H1 (cell line): ENCODE measurements around the gene RMP24.

ENCODE experiments used
- CTCF ChIA-PET: fragments of 300-600 bp; sonication (Branson Sonifier 250); formaldehyde crosslinking; loops from one replicate; lab custom pipeline; 2021; ENCODE audit not compliant: partially characterized antibody; lab: Charles Lee
- POLR2A ChIA-PET: fragments of 300-600 bp; sonication (Branson Sonifier 250); formaldehyde crosslinking; loops from one replicate; lab custom pipeline; 2021; ENCODE audit warnings: inconsistent platforms; ENCODE audit not compliant: partially characterized antibody; lab: Charles Lee
- DNase-seq, 2 experiments: peaks; one replicate each; pipeline versions ENCODE4 v3.0.0 to v3.0.0-alpha.2; 2010 to 2022; ENCODE audit warnings: low spot score in 2 of 2, low read depth in 1 of 2, mixed read lengths in 1 of 2
- FAIRE-seq: peaks from 2 replicates; lab custom pipeline; 2011; peaks lifted over from hg19 to GRCh38; lab: Jason Lieb, UNC
- H2AFZ ChIP-seq: 2 replicates; pipeline ENCODE4 v1.8.1; 2012; ENCODE audit warnings: low read length, inconsistent platforms
- H2AK5ac ChIP-seq: 2 replicates; pipeline ENCODE4 v1.6.1; 2013; ENCODE audit warnings: low read depth, low read length
- H2BK120ac ChIP-seq: replicated peaks from 2 replicates; pipeline ENCODE3; 2013; ENCODE audit warnings: low read depth, low read length, inconsistent platforms
- H2BK12ac ChIP-seq: 2 replicates; pipeline ENCODE4 v1.6.1; 2013; ENCODE audit warnings: low read depth, low read length
- H2BK15ac ChIP-seq: 2 replicates; pipeline ENCODE4 v1.6.1; 2013; ENCODE audit warnings: low read length
- H2BK20ac ChIP-seq: 2 replicates; pipeline ENCODE4 v1.6.1; 2013; ENCODE audit warnings: low read length
- H2BK5ac ChIP-seq: 2 replicates; pipeline ENCODE4 v1.6.1; 2013; ENCODE audit warnings: low read depth, low read length
- H3K14ac ChIP-seq: 2 replicates; pipeline ENCODE4 v1.6.1; 2013; ENCODE audit warnings: inconsistent platforms; ENCODE audit not compliant: insufficient read length
- H3K18ac ChIP-seq: 2 replicates; pipeline ENCODE4 v1.6.1; 2013; ENCODE audit warnings: low read length; ENCODE audit errors: extremely low read depth
- H3K23ac ChIP-seq: 2 replicates; pipeline ENCODE4 v1.6.1; 2013; ENCODE audit warnings: inconsistent platforms; ENCODE audit not compliant: insufficient read length
- H3K23me2 ChIP-seq: 2 replicates; pipeline ENCODE4 v1.6.1; 2013; ENCODE audit warnings: low read depth, low read length
- H3K27ac ChIP-seq: 2 replicates; pipeline ENCODE4 v1.6.1; 2011; ENCODE audit warnings: low read depth, low read length, inconsistent platforms
- H3K27me3 ChIP-seq, 4 experiments: replicated peaks in 1 of 4; 1 replicate in 1 of 4; 2 replicates in 3 of 4; pipeline versions ENCODE4 v1.6.1 to v1.8.1; 2011 to 2013; ENCODE audit warnings: low read length in 3 of 4, mild to moderate bottlenecking in 3 of 4, inconsistent platforms in 2 of 4, mixed read lengths in 2 of 4, moderate library complexity in 1 of 4; ENCODE audit not compliant: control insufficient read depth in 3 of 4, insufficient read depth in 3 of 4; ENCODE audit errors: extremely low read depth in 1 of 4
- H3K36me3 ChIP-seq, 4 experiments: 2 replicates each; pipeline versions ENCODE4 v1.6.1 to v1.8.1; 2011 to 2013; ENCODE audit warnings: mild to moderate bottlenecking in 4 of 4, low read length in 3 of 4, moderate library complexity in 2 of 4, control low read depth in 1 of 4, inconsistent platforms in 1 of 4; ENCODE audit not compliant: insufficient read depth in 4 of 4, control insufficient read depth in 2 of 4
- H3K4ac ChIP-seq: replicated peaks from 2 replicates; pipeline ENCODE3; 2013; ENCODE audit warnings: low read length, low read depth, mixed read lengths, inconsistent platforms; ENCODE audit not compliant: insufficient read length
- H3K4me1 ChIP-seq, 4 experiments: replicated peaks in 1 of 4; 1 replicate in 1 of 4; 2 replicates in 3 of 4; pipeline versions ENCODE4 v1.6.1 to v1.8.1; 2011 to 2013; ENCODE audit warnings: low read length in 3 of 4, inconsistent platforms in 2 of 4, mixed read lengths in 1 of 4; ENCODE audit not compliant: insufficient read depth in 4 of 4, control insufficient read depth in 3 of 4
- H3K4me2 ChIP-seq, 2 experiments: 2 replicates each; pipeline versions ENCODE4 v1.6.1 to v1.8.1; 2011 to 2013; ENCODE audit warnings: low read depth in 2 of 2, low read length in 2 of 2, control low read depth in 1 of 2, inconsistent platforms in 1 of 2, mild to moderate bottlenecking in 1 of 2; ENCODE audit not compliant: insufficient read depth in 1 of 2
- H3K4me3 ChIP-seq, 4 experiments: fragments of 200-600, 300-600 bp in 1 of 4; sonication (generic), shearing (Covaris generic), sonication (Bioruptor Twin) in 1 of 4; 2 replicates each; pipeline versions ENCODE4 v1.5.1 to v1.8.1; 2011 to 2016; ENCODE audit warnings: low read length in 4 of 4, low read depth in 3 of 4, control low read depth in 2 of 4, inconsistent platforms in 2 of 4, mild to moderate bottlenecking in 2 of 4, mixed read lengths in 1 of 4, moderate library complexity in 1 of 4; ENCODE audit not compliant: insufficient read depth in 2 of 4; ENCODE audit errors: extremely low read depth in 1 of 4
- H3K56ac ChIP-seq: replicated peaks from 2 replicates; pipeline ENCODE3; 2013; ENCODE audit warnings: low read depth, mild to moderate bottlenecking, mixed read lengths, low read length, inconsistent platforms; ENCODE audit not compliant: insufficient read length
- H3K79me1 ChIP-seq: 2 replicates; pipeline ENCODE4 v1.6.1; 2013; ENCODE audit warnings: low read depth, low read length, control low read depth
- H3K79me2 ChIP-seq, 2 experiments: 2 replicates each; pipeline versions ENCODE4 v1.6.1 to v1.8.1; 2012 to 2013; ENCODE audit warnings: low read length in 2 of 2, mild to moderate bottlenecking in 2 of 2, inconsistent platforms in 1 of 2; ENCODE audit not compliant: insufficient read depth in 2 of 2, control insufficient read depth in 1 of 2
- H3K9ac ChIP-seq, 4 experiments: replicated peaks in 1 of 4; 1 replicate in 1 of 4; 2 replicates in 3 of 4; pipeline versions ENCODE4 v1.6.1 to v1.8.1; 2011 to 2013; ENCODE audit warnings: low read depth in 3 of 4, low read length in 3 of 4, control low read depth in 2 of 4, mild to moderate bottlenecking in 2 of 4, moderate library complexity in 2 of 4, inconsistent platforms in 1 of 4; ENCODE audit errors: extremely low read depth in 1 of 4
- H3K9me3 ChIP-seq, 2 experiments: 2 replicates each; pipeline versions ENCODE4 v1.6.1 to v1.8.1; 2012 to 2013; ENCODE audit warnings: mild to moderate bottlenecking in 2 of 2, moderate library complexity in 2 of 2, control low read depth in 1 of 2, inconsistent platforms in 1 of 2, low read depth in 1 of 2, low read length in 1 of 2, mixed read lengths in 1 of 2; ENCODE audit not compliant: insufficient read depth in 2 of 2
- H4K20me1 ChIP-seq, 2 experiments: replicated peaks in 1 of 2; 2 replicates each; pipeline versions ENCODE3 to v1.8.1; 2011 to 2013; ENCODE audit warnings: inconsistent platforms in 2 of 2, low read length in 2 of 2, mild to moderate bottlenecking in 1 of 2; ENCODE audit not compliant: insufficient read depth in 2 of 2, control insufficient read depth in 1 of 2
- H4K5ac ChIP-seq: 2 replicates; pipeline ENCODE4 v1.6.1; 2013; ENCODE audit warnings: low read length, low read depth, mixed read lengths, inconsistent platforms; ENCODE audit not compliant: insufficient read length
- H4K8ac ChIP-seq: 2 replicates; pipeline ENCODE4 v1.8.0; 2013; ENCODE audit warnings: mild to moderate bottlenecking, moderate library complexity, low read length, inconsistent platforms; ENCODE audit not compliant: insufficient read depth; ENCODE audit errors: extremely low read depth
- H4K91ac ChIP-seq: replicated peaks from 2 replicates; pipeline ENCODE3; 2013; ENCODE audit warnings: low read length, mixed read lengths, inconsistent platforms; ENCODE audit not compliant: insufficient read length
- CHD2 ChIP-seq: IDR thresholded peaks from 2 replicates; pipeline ENCODE4 v1.6.1; 2012; ENCODE audit warnings: low read length, improper control_type of control experiment
- CTBP2 ChIP-seq: IDR thresholded peaks from 2 replicates; pipeline ENCODE4 v1.7.0; 2011; ENCODE audit warnings: borderline replicate concordance, mild to moderate bottlenecking, moderate library complexity, mixed read lengths, low read length; ENCODE audit not compliant: insufficient read depth, insufficient read length
- EGR1 ChIP-seq: IDR thresholded peaks from 2 replicates; pipeline ENCODE4 v1.6.1; 2011; ENCODE audit warnings: low read depth, low read length, borderline replicate concordance
- KDM4A ChIP-seq: IDR thresholded peaks from one replicate; pipeline ENCODE4 v1.7.1; 2012; ENCODE audit warnings: low read depth, mild to moderate bottlenecking, moderate library complexity, low read length, inconsistent platforms; ENCODE audit not compliant: severe bottlenecking
- SUZ12 ChIP-seq: fragments of 200-600 bp; sonication (generic); IDR thresholded peaks from 2 replicates; pipeline ENCODE4 v1.6.1; 2012; ENCODE audit warnings: mild to moderate bottlenecking, inconsistent platforms, low read length, moderate library complexity, mixed read lengths

Gene RMP24

GRCh38 chr18:35983147-35983546, 10.7 kb downstream of the RMP24 start:
- no peak overlapping the region for H3K23ac ChIP-seq
- CTCF ChIA-PET: interaction anchor here (1.9 kb wide), 1 partner anchor 11 kb away, joined by 4 read pairs; no protein-coding TSS in a partner anchor
- no peaks in the 10 kb centered on the region for H4K20me1 ChIP-seq
- FAIRE-seq (no peak), DNase-seq (no peak)
- H3K14ac ChIP-seq: no peak overlapping the region
- H3K4ac ChIP-seq: no peak overlapping the region
- no peak overlapping the region for H2AFZ ChIP-seq
- no peak overlapping the region for H2AK5ac ChIP-seq
- H2BK120ac ChIP-seq: no peak overlapping the region
- TF ChIP-seq CHD2: no peak
- no peak for TF ChIP-seq SUZ12
- no peak for TF ChIP-seq KDM4A
- TF ChIP-seq CTBP2: no peak
- TF ChIP-seq EGR1: no peak
- no peak overlapping the region for H4K8ac ChIP-seq
- H3K9me3 ChIP-seq: no peaks in the 10 kb centered on the region
- no peak overlapping the region for H3K18ac ChIP-seq
- H2BK20ac ChIP-seq: no peak overlapping the region
- no peak overlapping the region for H4K5ac ChIP-seq
- H2BK12ac ChIP-seq: no peak overlapping the region
- no peaks in the 10 kb centered on the region for H3K4me1 ChIP-seq
- H3K4me2 ChIP-seq: no peak overlapping the region
- no peaks in the 10 kb centered on the region for H3K27me3 ChIP-seq
- POLR2A ChIA-PET: interaction anchor here (0.9 kb wide), 1 partner anchor 527 kb away, joined by 3 read pairs; no protein-coding TSS in a partner anchor
- H2BK15ac ChIP-seq: no peak overlapping the region
- no peak overlapping the region for H2BK5ac ChIP-seq
- H3K56ac ChIP-seq: no peak overlapping the region
- no peaks in the 10 kb centered on the region for H3K23me2 ChIP-seq
- peaks cover 2 to 38% (median 22%) of the 10 kb centered on the region in 4 experiments; a peak in 6 of 8 replicates for H3K36me3 ChIP-seq
- no peak overlapping the region for H4K91ac ChIP-seq
- no peak overlapping the region for H3K27ac ChIP-seq
- H3K79me2 ChIP-seq: no peaks in the 10 kb centered on the region
- H3K4me3 ChIP-seq: no peak overlapping the region
- no peak overlapping the region for H3K9ac ChIP-seq
- H3K79me1 ChIP-seq: no peaks in the 10 kb centered on the region
